LNCaP clone FGC (cell line): ENCODE measurements around the gene KATNAL1.

Source experiments
- DNase-seq: peaks from one replicate; pipeline ENCODE4 v3.0.0-alpha.2; 2011; ENCODE audit warnings: low read depth
- H3K4me3 ChIP-seq: 2 replicates; pipeline ENCODE4 v1.5.1; 2011; ENCODE audit warnings: mild to moderate bottlenecking, low read depth, low read length, control low read depth
- TF ChIP-seq, protein P1 (sequence below): IDR thresholded peaks from 2 replicates; pipeline ENCODE4 v1.5.1; 2012; ENCODE audit warnings: mild to moderate bottlenecking; ENCODE audit not compliant: control insufficient read depth, insufficient read depth; ENCODE audit errors: extremely low read depth

KATNAL1 gene

DNA sequence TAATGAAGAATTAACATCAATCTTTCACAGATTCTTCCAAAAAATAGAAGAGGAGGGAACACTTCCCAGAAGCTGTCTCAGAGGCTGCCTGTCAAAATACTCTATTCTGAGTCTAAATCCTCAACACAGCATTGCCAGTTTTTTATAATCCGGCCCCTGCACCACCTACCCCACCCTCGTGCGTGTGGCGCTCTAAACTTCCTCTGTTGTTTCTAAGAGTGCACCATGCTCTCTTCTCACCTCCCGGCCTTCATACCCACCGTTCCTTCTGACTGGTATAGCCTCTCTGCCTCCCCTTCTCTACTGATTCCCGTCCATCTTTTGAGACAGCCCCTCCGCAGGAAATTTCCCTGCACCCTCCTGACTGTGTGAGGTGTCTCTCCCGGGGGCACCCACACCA, 136.8 kb downstream of the KATNAL1 start:
- no peak for DNase-seq
- H3K4me3 ChIP-seq, result no peak overlapping the region
- TF ChIP-seq, protein P1, sequence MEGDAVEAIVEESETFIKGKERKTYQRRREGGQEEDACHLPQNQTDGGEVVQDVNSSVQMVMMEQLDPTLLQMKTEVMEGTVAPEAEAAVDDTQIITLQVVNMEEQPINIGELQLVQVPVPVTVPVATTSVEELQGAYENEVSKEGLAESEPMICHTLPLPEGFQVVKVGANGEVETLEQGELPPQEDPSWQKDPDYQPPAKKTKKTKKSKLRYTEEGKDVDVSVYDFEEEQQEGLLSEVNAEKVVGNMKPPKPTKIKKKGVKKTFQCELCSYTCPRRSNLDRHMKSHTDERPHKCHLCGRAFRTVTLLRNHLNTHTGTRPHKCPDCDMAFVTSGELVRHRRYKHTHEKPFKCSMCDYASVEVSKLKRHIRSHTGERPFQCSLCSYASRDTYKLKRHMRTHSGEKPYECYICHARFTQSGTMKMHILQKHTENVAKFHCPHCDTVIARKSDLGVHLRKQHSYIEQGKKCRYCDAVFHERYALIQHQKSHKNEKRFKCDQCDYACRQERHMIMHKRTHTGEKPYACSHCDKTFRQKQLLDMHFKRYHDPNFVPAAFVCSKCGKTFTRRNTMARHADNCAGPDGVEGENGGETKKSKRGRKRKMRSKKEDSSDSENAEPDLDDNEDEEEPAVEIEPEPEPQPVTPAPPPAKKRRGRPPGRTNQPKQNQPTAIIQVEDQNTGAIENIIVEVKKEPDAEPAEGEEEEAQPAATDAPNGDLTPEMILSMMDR, result no peak

DNA sequence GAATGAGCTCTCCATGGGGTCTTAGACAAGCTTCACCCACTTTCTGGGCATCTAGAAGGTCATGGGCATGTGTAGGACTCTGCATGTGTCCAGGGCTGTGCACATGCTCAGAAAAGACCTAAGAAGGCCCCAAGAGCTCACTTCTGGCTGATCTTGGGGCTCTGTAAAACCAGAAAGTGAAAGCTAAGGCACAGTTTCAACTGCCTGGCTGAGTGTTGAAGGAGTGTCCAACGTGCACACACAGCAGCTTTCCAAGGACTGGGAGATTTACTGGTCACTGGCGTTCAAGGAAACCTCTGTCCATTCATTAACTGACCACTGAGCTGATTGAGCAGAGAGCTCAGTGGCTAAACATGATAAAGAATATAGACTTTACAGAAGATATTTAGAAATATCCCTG, 137.9 kb downstream of the KATNAL1 start:
- TF ChIP-seq, protein P1, result no peak
- no peak overlapping the region for H3K4me3 ChIP-seq
- no peak for DNase-seq

DNA sequence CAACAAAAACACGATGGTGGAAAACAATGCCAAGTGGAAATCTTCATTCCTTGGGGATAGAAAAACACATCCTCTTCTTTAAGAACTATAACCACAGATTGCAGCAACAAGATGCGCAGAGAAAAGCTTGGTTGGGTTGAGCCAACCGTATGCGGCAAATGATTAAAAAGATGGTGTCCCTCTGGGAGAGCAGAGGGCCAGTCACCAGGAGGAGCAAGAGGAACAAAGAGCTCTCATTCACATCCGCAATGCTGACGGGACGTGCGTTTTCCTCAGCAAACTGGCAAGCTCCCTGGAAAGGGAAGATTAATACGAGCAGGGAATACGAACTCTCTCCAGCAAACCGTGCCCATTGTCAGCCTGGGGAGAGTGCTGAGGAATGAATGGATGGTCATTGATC, 141.6 kb downstream of the KATNAL1 start:
- no peak overlapping the region for H3K4me3 ChIP-seq
- TF ChIP-seq, protein P1, result no peak
- DNase-seq, result no peak

DNA sequence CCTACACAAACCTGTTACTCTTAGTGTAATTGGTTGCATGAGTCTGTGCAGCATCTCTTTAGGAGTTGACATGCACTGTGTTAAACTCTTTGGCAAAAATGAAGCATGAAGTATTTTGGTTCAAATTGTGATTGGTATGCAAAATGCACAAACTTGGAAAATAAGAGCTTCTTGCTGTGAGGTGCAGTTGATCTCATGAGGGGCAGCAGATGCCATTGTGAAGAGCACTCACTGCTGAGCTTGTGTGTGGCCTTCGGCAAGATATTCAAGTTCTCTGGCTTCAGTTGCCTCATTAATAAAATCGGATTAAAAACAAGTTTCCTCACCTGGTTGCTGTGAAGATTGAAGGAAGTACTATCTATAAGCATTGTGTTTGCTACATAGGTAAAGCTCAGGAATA, 142.3 kb downstream of the KATNAL1 start:
- no peak overlapping the region for H3K4me3 ChIP-seq
- TF ChIP-seq, protein P1, result no peak
- no peak for DNase-seq

DNA sequence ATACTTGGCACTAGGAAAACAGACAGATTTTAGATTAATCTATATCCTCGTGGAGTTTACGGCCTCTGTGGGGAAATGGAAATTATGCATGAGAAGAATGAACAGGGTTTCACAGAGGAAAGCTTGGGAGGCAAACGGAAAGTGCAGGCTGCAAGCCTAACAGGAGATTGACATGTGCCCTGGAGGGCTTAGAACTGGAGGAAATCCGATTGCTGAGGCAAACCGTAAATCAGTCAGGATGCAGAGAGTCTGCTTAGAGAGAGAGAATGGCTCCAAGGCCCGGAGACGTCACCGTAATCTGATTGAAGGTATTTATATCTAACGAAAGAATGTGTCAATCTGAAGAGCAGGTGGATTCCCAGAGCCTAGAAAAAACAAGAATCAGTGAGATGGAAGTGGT, 143.2 kb downstream of the KATNAL1 start:
- H3K4me3 ChIP-seq, result no peak overlapping the region
- DNase-seq, result no peak
- TF ChIP-seq, protein P1, result no peak

DNA sequence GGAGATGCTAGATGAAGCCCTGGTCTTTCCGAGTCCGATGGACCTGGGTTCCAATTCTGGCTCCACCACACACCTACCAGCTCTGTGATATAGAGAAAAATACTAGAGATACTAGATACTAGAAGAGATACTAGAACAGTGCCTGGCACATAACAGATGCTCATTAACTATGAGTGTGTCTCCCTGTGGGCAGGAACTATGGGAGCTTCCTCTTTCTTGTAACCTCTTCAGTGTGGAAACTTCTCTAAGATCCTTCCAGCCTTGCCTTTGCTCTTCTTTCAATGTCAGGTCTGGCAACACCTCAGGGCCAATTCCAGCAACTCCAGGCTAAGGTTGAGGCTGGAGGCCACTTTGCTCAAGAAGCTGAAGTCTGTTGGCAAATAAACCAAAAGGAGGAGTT, 143.9 kb downstream of the KATNAL1 start:
- DNase-seq, result no peak
- TF ChIP-seq, protein P1, result no peak
- H3K4me3 ChIP-seq, result no peak overlapping the region

DNA sequence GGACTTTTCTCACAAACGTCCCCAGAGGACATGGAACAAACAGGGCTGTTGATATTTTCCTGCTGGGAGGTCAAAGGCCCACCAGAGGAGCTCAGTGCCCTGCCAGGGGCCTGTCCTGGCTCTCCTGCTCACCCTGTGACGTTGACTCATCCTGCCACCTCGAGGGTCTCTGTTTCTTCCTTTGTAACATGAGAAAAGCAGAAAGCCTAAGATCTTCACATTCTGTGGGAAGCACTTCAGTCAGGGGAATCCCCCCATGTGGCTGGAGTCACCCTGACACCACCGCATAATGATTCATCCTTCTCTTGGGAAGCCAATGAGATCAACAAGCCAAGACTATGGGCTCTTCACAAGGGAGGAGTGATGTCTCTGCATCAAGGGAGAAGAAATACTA, 147.9 kb downstream of the KATNAL1 start:
- TF ChIP-seq, protein P1, result no peak
- no peak for DNase-seq
- H3K4me3 ChIP-seq, result no peak overlapping the region
